A673 (cell line): ENCODE measurements around the gene COL1A1. TPM values are rescaled to one million over a fixed set of nuclear protein-coding genes. Genes with fewer than 3 reads are reported as not detected.

Experiments
- BruUV-seq: library from RNA; stranded (reverse); fragments of 400-500 nt; replicated peaks from 2 replicates; lab custom pipeline; 2021; lab: Mats Ljungman, UMichigan
- CTCF ChIA-PET: fragments of 300-600 bp; sonication (Branson Sonifier 250); formaldehyde crosslinking; loops from one replicate; lab custom pipeline; 2022; ENCODE audit warnings: antibody characterized with exemption; lab: Charles Lee
- POLR2A ChIA-PET: fragments of 300-600 bp; sonication (Branson Sonifier 250); formaldehyde crosslinking; loops from one replicate; lab custom pipeline; 2022; ENCODE audit warnings: antibody characterized with exemption; ENCODE audit not compliant: low non-redundant PET; lab: Charles Lee
- DNase-seq: peaks from one replicate; pipeline ENCODE4 v3.0.0-alpha.2; 2015; ENCODE audit warnings: low spot score
- H3K27ac ChIP-seq: fragments of 200-600 bp; sonication (generic); 2 replicates; pipeline ENCODE4 v1.5.1; 2016; ENCODE audit warnings: mixed run types, low read depth, mild to moderate bottlenecking, mixed read lengths, antibody characterized with exemption, low read length; ENCODE audit not compliant: poor library complexity, severe bottlenecking
- H3K27me3 ChIP-seq: fragments of 200-600 bp; sonication (generic); replicated peaks from 2 replicates; pipeline ENCODE4 v1.6.1; 2017; ENCODE audit warnings: mixed run types, low read depth, mild to moderate bottlenecking, mixed read lengths, antibody characterized with exemption, low read length; ENCODE audit not compliant: insufficient read depth, poor library complexity
- H3K36me3 ChIP-seq: fragments of 200-600 bp; sonication (generic); 2 replicates; pipeline ENCODE4 v1.6.1; 2016; ENCODE audit warnings: mixed run types, mild to moderate bottlenecking, mixed read lengths, antibody characterized with exemption, low read length; ENCODE audit not compliant: insufficient read depth, poor library complexity, severe bottlenecking
- H3K4me1 ChIP-seq: fragments of 200-600 bp; sonication (generic); 2 replicates; pipeline ENCODE4 v1.6.1; 2017; ENCODE audit warnings: mixed run types, mild to moderate bottlenecking, mixed read lengths, antibody characterized with exemption, low read length; ENCODE audit not compliant: insufficient read depth, poor library complexity, severe bottlenecking
- H3K4me3 ChIP-seq: fragments of 200-600 bp; sonication (generic); 2 replicates; pipeline ENCODE4 v1.5.1; 2016; ENCODE audit warnings: low read depth, mixed run types, mild to moderate bottlenecking, mixed read lengths, low read length; ENCODE audit not compliant: poor library complexity, severe bottlenecking
- H3K9me3 ChIP-seq: fragments of 200-600 bp; sonication (generic); 2 replicates; pipeline ENCODE4 v1.6.1; 2016; ENCODE audit warnings: mixed run types, low read depth, mild to moderate bottlenecking, mixed read lengths, antibody characterized with exemption, low read length; ENCODE audit not compliant: poor library complexity, severe bottlenecking
- CTCF ChIP-seq: fragments of 300-800, 200-600 bp; sonication (generic); conservative IDR thresholded peaks from 2 replicates; pipeline ENCODE4 v1.5.1; 2017; ENCODE audit warnings: low read depth, mild to moderate bottlenecking, antibody characterized with exemption, low read length, moderate library complexity, mixed read lengths
- EZH2 ChIP-seq: fragments of 200-600 bp; sonication (generic); IDR thresholded peaks from 2 replicates; pipeline ENCODE4 v1.6.1; 2017; ENCODE audit warnings: borderline replicate concordance, low read depth, mild to moderate bottlenecking, mixed read lengths, antibody characterized with exemption, low read length; ENCODE audit not compliant: poor library complexity, severe bottlenecking
- intact Hi-C: fragments of 100-400 bp; cut with micrococcal nuclease; formaldehyde crosslinking; loops from one replicate; pipeline ENCODE4 v1.10.0; 2022; ENCODE audit not compliant: unreplicated experiment
- total RNA-seq: library from RNA; stranded (reverse); gene quantifications from 2 replicates; pipeline ENCODE4 v1.2.3, GENCODE V29; 2021

COL1A1 gene
- total RNA-seq, 1 experiment from 2014 or later, result 24.6 TPM

- ChIA-PET POLR2A (interaction anchor here (0.7 kb wide), 1 partner anchor 15 kb away, joined by 3 read pairs; no protein-coding TSS in a partner anchor), CTCF (interaction anchor here (3.7 kb wide), 1 partner anchor 11 kb away, joined by 25 read pairs; the partner anchor contains the start of gene COL1A1)
- no peak overlapping the region for H3K4me3 ChIP-seq
- no peaks in the 10 kb centered on the region for H3K36me3 ChIP-seq
- intact Hi-C loops, result no loop called here
- H3K9me3 ChIP-seq, result no peaks in the 10 kb centered on the region
- TF ChIP-seq CTCF, result no peak
- no peak for TF ChIP-seq EZH2
- BruUV-seq, result no TSS peak
- H3K4me1 ChIP-seq, result peaks cover 23% of the 10 kb centered on the region
- H3K27me3 ChIP-seq, result no peaks in the 10 kb centered on the region
- no peak overlapping the region for H3K27ac ChIP-seq
- no peak for DNase-seq
Observed at GRCh38 chr17:50211249-50212120, 10.1 kb upstream of the COL1A1 start.

- Histone ChIP-seq H3K36me3 (no peaks in the 10 kb centered on the region), H3K9me3 (no peaks in the 10 kb centered on the region), H3K4me1 (peaks cover 23% of the 10 kb centered on the region), H3K27me3 (no peaks in the 10 kb centered on the region), H3K4me3 (no peak overlapping the region), H3K27ac (peak overlapping the region; percentile 20)
- intact Hi-C loops, result no loop called here
- BruUV-seq, result no TSS peak
- POLR2A ChIA-PET, result no interaction called here
- no peak for TF ChIP-seq EZH2
- TF ChIP-seq CTCF, result no peak
- DNase-seq, result peak; percentile 80
- CTCF ChIA-PET, result interaction anchor here (0.5 to 3.7 kb wide), 2 partner anchors 10 to 291 kb away, joined by 3 to 25 read pairs; partner anchors contain the start of gene COL1A1
Observed at GRCh38 chr17:50210240-50211225, 9.1 kb upstream of the COL1A1 start.
